ENCODE results near the gene SYNE2. TPM values are rescaled to one million over a fixed set of nuclear protein-coding genes. Genes with fewer than 3 reads are reported as not detected.
"Not testable (repeated sequence)": the region's sequence is repeated elsewhere in the genome, so short reads cannot be mapped to it uniquely, and the experiment has no call there.

SYNE2 gene
- total RNA-seq, 2 experiments from 2014 or later, result 23.4 to 26.5 TPM

- POLR2A ChIA-PET, result no interaction called here
Measured at GRCh38 chr14:64109819-64110554, 257.2 kb downstream of the SYNE2 start.

GRCh38 chr14:64110802-64111201 lies 258.0 kb downstream of the SYNE2 start:
- CTCF ChIA-PET, result no interaction called here
- POLR2A ChIA-PET, result no interaction called here

More at GRCh38 chr14:64109819-64110554, 257.2 kb downstream of the SYNE2 start:
- CTCF ChIA-PET, result no interaction called here

GRCh38 chr14:64112867-64113678 lies 260.3 kb downstream of the SYNE2 start:
- CTCF ChIA-PET, result no interaction called here

GRCh38 chr14:64114166-64114565 lies 261.4 kb downstream of the SYNE2 start:
- CTCF ChIA-PET, result no interaction called here
- POLR2A ChIA-PET, result no interaction called here

More at GRCh38 chr14:64112867-64113678, 260.3 kb downstream of the SYNE2 start:
- POLR2A ChIA-PET, result no interaction called here

- ChIA-PET CTCF (no interaction called here), POLR2A (no interaction called here)
Measured at GRCh38 chr14:64114796-64115195, 262.0 kb downstream of the SYNE2 start.

GRCh38 chr14:64115401-64115800 lies 262.6 kb downstream of the SYNE2 start:
- ChIA-PET CTCF (no interaction called here), POLR2A (no interaction called here)

GRCh38 chr14:64117671-64118402 lies 265.0 kb downstream of the SYNE2 start:
- CTCF ChIA-PET, result no interaction called here
- POLR2A ChIA-PET, result no interaction called here

GRCh38 chr14:64118403-64118742 lies 265.6 kb downstream of the SYNE2 start:
- POLR2A ChIA-PET, CTCF ChIA-PET: not testable (repeated sequence)

- ChIA-PET POLR2A (no interaction called here), CTCF (no interaction called here)
Measured at GRCh38 chr14:64118892-64119291, 266.1 kb downstream of the SYNE2 start.

- POLR2A ChIA-PET, result no interaction called here
Measured at GRCh38 chr14:64119500-64119899, 266.7 kb downstream of the SYNE2 start.

GRCh38 chr14:64119980-64120379 lies 267.2 kb downstream of the SYNE2 start:
- POLR2A ChIA-PET, result no interaction called here
- CTCF ChIA-PET, result no interaction called here

More at GRCh38 chr14:64119500-64119899, 266.7 kb downstream of the SYNE2 start:
- CTCF ChIA-PET, result no interaction called here

- POLR2A ChIA-PET, result no interaction called here
- CTCF ChIA-PET, result interaction anchor here (0.6 to 1.9 kb wide), 3 partner anchors 18 to 176 kb away, joined by 3 to 6 read pairs (median 3); no protein-coding TSS in a partner anchor
Measured at GRCh38 chr14:64123241-64123822, 270.5 kb downstream of the SYNE2 start.

GRCh38 chr14:64125270-64125669 lies 272.5 kb downstream of the SYNE2 start:
- ChIA-PET CTCF (no interaction called here), POLR2A (no interaction called here)

- ChIA-PET CTCF (no interaction called here), POLR2A (no interaction called here)
Measured at GRCh38 chr14:64126548-64126947, 273.7 kb downstream of the SYNE2 start.

- POLR2A ChIA-PET, result no interaction called here
Measured at GRCh38 chr14:64137657-64138290, 285.0 kb downstream of the SYNE2 start.

GRCh38 chr14:64147126-64147790 lies 294.5 kb downstream of the SYNE2 start:
- CTCF ChIA-PET, result interaction anchor here (0.6 kb wide), 1 partner anchor 406 kb away, joined by 3 read pairs; no protein-coding TSS in a partner anchor
- POLR2A ChIA-PET, result no interaction called here

More at GRCh38 chr14:64137657-64138290, 285.0 kb downstream of the SYNE2 start:
- CTCF ChIA-PET, result interaction anchor here (0.9 to 1.3 kb wide), 2 partner anchors 25 to 166 kb away, joined by 3 to 6 read pairs; no protein-coding TSS in a partner anchor

- POLR2A ChIA-PET, result no interaction called here
- CTCF ChIA-PET, result no interaction called here
Measured at GRCh38 chr14:64149921-64150320, 297.1 kb downstream of the SYNE2 start.

GRCh38 chr14:64158608-64159007 lies 305.8 kb downstream of the SYNE2 start:
- ChIA-PET POLR2A (no interaction called here), CTCF (no interaction called here)

- ChIA-PET CTCF (no interaction called here), POLR2A (no interaction called here)
Measured at GRCh38 chr14:64159588-64159987, 306.8 kb downstream of the SYNE2 start.

Data from activated CD8-positive, alpha-beta memory T cell treated with anti-CD3 and anti-CD28 coated beads for 36 hours (primary cell).